GM18873 (cell line): ENCODE data around the gene SH3GLB2.
"Not testable (repeated sequence)": the region's sequence is repeated elsewhere in the genome, so short reads cannot be mapped to it uniquely, and the experiment has no call there.

Source experiments
- ATAC-seq: cut with Tn5 transposase; IDR thresholded peaks from one replicate; pipeline ENCODE4 v1.9.1; 2021; ENCODE audit warnings: mild to moderate bottlenecking, moderate library complexity, moderate number of reproducible peaks; ENCODE audit not compliant: unreplicated experiment, low FRiP score

SH3GLB2 gene

DNA sequence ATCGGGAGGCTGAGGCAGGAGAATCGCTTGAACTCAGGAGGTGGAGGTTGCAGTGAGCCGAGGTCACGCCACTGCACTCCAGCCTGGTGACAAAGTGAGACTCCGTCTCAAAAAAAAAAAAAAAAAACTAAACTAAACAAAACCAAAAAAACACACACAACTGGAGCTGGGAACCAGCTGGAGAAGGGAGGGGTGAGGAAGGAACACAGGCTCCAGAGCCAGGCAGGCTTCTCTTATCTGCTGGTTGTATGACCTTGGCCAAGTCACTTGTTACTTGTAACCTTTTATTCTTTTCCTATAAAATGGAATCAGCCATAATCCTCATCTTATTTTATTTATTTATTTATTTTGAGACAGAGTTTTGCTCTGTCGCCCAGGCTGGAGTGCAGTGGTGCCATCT lies 24.0 kb downstream of the SH3GLB2 start:
- not testable (repeated sequence) for ATAC-seq

- ATAC-seq, result no peak
Measured at GRCh38 chr9:129002992-129003391, 25.1 kb downstream of the SH3GLB2 start.

DNA sequence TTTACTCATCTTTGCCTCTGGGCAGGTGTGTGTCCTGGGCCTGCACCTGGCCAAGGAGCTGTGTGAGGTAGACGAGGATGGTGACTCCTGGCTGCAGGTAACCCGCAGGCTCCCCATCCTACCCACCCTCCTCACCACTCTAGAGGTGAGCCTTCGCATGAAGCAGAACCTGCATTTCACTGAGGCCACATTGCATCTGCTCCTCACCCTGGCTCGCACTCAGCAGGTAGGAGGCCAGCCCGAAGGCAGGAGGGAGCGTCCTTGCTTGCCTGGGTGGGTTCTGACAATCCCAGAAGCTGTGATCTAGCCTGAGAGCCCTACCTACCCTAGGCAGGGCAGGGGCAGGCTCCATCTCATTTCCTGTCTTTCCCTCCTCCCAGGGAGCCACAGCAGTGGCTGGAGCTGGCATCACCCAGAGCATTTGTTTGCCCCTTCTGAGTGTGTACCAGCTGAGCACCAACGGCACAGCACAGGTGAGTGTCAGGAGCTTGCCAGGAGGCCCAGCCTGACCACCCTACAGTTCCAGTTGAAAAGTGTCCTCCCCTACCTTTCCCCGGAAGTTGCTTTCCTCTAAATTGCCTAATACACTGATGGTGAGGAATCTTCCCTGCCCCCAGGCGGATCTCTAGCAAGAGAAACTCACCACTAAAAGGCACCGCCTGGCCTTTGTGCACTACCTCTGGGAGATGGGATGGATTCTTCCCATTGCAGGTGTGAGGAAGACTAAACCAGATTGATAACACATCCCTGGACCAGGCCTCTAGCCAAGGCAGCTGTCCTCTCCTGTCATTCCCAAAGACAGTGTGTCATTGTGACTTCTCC lies 26.4 kb downstream of the SH3GLB2 start:
- no peak for ATAC-seq

GRCh38 chr9:128999581-129000206 lies 28.4 kb downstream of the SH3GLB2 start:
- ATAC-seq, result no peak

- ATAC-seq, result no peak
Measured at GRCh38 chr9:128998462-128998861, 29.7 kb downstream of the SH3GLB2 start.

GRCh38 chr9:128995791-128996190 lies 32.3 kb downstream of the SH3GLB2 start:
- ATAC-seq, result no peak

DNA sequence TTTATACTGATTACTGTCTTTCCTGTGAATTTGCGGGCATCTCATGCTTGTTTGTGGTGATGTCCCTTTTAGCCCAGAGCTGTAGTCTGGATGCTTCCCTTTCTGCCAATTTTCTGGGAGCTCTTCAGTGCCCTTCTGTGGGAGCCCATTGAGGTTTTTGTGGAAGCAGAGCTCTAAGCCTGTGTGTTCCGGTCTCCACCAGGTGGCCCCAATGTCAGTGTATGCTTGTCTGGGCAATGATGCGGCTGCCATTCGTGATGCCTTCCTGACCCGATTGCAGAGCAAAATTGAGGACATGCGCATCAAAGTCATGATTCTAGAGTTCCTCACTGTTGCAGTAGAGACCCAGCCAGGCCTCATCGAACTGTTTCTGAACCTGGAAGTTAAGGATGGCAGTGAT lies 35.1 kb downstream of the SH3GLB2 start:
- no peak for ATAC-seq

- no peak for ATAC-seq
Measured at GRCh38 chr9:128987805-128988204, 40.3 kb downstream of the SH3GLB2 start.

DNA sequence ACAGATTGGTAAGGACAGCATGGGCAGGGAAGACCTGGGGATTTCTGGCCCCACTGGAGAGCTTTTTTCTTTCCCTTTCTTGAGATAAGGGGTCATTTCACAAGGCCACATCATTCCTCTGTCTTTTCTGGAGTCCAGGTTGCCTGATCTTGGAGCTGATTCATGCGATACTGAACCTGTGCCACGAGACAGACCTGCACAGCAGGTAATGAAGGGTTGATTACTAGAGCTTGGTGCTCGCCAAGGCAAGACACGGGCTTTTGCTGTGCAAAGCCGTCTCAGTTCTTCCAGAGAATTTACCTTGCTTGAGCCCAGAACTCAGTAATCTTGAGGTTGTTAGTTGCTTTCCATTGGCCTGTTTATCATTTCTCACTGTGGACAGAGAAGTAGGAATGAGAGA lies 41.5 kb downstream of the SH3GLB2 start:
- no peak for ATAC-seq

- no peak for ATAC-seq
Measured at GRCh38 chr9:128983536-128983935, 44.6 kb downstream of the SH3GLB2 start.

DNA sequence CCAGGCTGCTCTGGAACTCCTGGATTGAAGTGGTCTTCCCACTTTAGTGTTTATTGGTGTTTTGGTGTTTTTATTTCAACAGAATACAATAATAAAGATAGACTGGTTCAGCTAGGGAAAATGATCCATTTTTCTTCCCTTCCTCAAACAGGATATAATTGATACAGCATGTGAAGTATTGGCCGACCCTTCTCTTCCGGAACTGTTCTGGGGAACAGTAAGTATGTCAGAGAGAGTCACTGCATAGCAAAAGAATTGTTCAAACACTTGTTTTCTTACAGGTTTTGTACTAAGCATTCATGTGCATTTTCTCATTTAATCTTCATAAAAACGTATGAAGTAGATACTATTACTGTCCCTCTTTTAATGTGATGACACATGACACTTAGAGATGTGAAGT lies 49.0 kb downstream of the SH3GLB2 start:
- ATAC-seq, result no peak

DNA sequence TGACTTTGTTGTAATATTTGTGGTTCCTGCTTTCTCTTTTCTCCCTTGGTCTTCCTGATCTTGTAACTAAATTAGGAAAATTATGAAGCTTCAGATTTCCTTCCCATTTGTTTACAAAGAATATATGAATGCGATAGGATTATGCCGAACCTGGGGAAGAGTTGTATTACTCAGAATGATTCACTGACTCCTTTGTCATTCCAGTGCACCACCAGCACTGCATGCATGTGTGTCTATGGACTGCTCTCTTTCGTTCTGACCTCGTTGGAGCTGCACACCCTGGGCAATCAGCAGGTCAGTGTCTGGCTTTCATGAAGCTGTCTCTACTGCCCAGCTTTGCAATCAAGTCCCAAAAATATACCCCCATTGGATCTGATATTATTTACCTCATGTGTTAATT lies 55.2 kb downstream of the SH3GLB2 start:
- no peak for ATAC-seq

- no peak for ATAC-seq
Measured at GRCh38 chr9:128969491-128969890, 58.6 kb downstream of the SH3GLB2 start.

DNA sequence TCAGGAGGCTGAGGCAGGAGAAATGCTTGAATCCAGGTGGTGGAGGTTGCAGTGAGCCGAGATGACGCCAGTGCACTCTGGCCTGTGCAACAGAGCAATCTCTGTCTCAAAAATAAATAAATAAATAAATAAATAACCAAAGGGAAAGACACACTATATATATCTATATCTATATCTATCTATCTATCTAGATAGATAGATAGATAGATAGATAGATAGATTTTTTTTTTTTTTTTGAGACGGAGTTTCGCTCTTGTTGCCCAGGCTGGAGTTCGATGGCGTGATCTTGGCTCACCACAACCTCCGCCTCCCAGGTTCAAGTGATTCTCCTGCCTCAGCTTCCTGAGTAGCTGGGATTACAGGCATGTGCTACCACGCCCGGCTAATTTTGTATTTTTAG lies 66.7 kb downstream of the SH3GLB2 start:
- not testable (repeated sequence) for ATAC-seq
